Trophoblast cell (in vitro differentiated cells and primary cell): ENCODE results near the gene KLF8.

Source experiments
- DNase-seq, 2 donors: peaks; one replicate each; pipeline ENCODE4 v3.0.0-alpha.2; 2016
- H2AFZ ChIP-seq: 2 replicates; pipeline ENCODE4 v1.6.1; 2013; ENCODE audit warnings: low read length, moderate library complexity, mild to moderate bottlenecking; ENCODE audit not compliant: insufficient read depth, poor library complexity
- H2AK5ac ChIP-seq: 2 replicates; pipeline ENCODE4 v1.6.1; 2013; ENCODE audit warnings: mild to moderate bottlenecking, low read length
- H2BK120ac ChIP-seq: 2 replicates; pipeline ENCODE4 v1.6.1; 2013; ENCODE audit warnings: low read length, mild to moderate bottlenecking, moderate library complexity; ENCODE audit not compliant: insufficient read depth, poor library complexity
- H2BK12ac ChIP-seq: 2 replicates; pipeline ENCODE4 v1.6.1; 2013; ENCODE audit warnings: mild to moderate bottlenecking, low read length, moderate library complexity
- H2BK5ac ChIP-seq: 2 replicates; pipeline ENCODE4 v1.6.1; 2013; ENCODE audit warnings: low read length, low read depth, moderate library complexity, mild to moderate bottlenecking; ENCODE audit not compliant: poor library complexity
- H3K14ac ChIP-seq: 2 replicates; pipeline ENCODE4 v1.6.1; 2013; ENCODE audit warnings: mild to moderate bottlenecking, low read length
- H3K18ac ChIP-seq: 2 replicates; pipeline ENCODE4 v1.6.1; 2013; ENCODE audit warnings: mild to moderate bottlenecking, low read length
- H3K23ac ChIP-seq: 2 replicates; pipeline ENCODE4 v1.6.1; 2013; ENCODE audit warnings: low read length
- H3K27ac ChIP-seq: 2 replicates; pipeline ENCODE4 v1.5.1; 2013; ENCODE audit warnings: low read depth, mild to moderate bottlenecking, inconsistent platforms, low read length, moderate library complexity
- H3K27me3 ChIP-seq: 2 replicates; pipeline ENCODE4 v1.6.1; 2013; ENCODE audit warnings: inconsistent platforms, mild to moderate bottlenecking, low read length, moderate library complexity; ENCODE audit not compliant: insufficient read depth
- H3K36me3 ChIP-seq, 2 experiments: 1 replicate in 1 of 2; 2 replicates in 1 of 2; pipeline ENCODE4 v1.6.1; 2013; ENCODE audit warnings: low read length in 2 of 2, mild to moderate bottlenecking in 2 of 2, moderate library complexity in 1 of 2; ENCODE audit not compliant: insufficient read depth in 2 of 2, control insufficient read depth in 1 of 2
- H3K4ac ChIP-seq: 2 replicates; pipeline ENCODE4 v1.6.1; 2013; ENCODE audit warnings: low read depth, mild to moderate bottlenecking, low read length, moderate library complexity
- H3K4me1 ChIP-seq, 2 experiments: 1 replicate in 1 of 2; 2 replicates in 1 of 2; pipeline ENCODE4 v1.6.1; 2013; ENCODE audit warnings: low read length in 2 of 2, mild to moderate bottlenecking in 2 of 2, moderate library complexity in 1 of 2; ENCODE audit not compliant: insufficient read depth in 2 of 2, control insufficient read depth in 1 of 2
- H3K4me2 ChIP-seq: 2 replicates; pipeline ENCODE4 v1.6.1; 2013; ENCODE audit warnings: inconsistent platforms, mild to moderate bottlenecking, low read length, moderate library complexity
- H3K4me3 ChIP-seq: 2 replicates; pipeline ENCODE4 v1.5.1; 2013; ENCODE audit warnings: mild to moderate bottlenecking, low read depth, low read length, inconsistent platforms
- H3K79me1 ChIP-seq: one replicate; pipeline ENCODE4 v1.6.1; 2013; ENCODE audit warnings: low read length
- H3K79me2 ChIP-seq: 2 replicates; pipeline ENCODE4 v1.6.1; 2013; ENCODE audit warnings: low read length, mild to moderate bottlenecking; ENCODE audit not compliant: control insufficient read depth, insufficient read depth, poor library complexity
- H3K9ac ChIP-seq: 2 replicates; pipeline ENCODE4 v1.6.1; 2013; ENCODE audit warnings: mild to moderate bottlenecking, low read length
- H3K9me3 ChIP-seq: 2 replicates; pipeline ENCODE4 v1.6.1; 2013; ENCODE audit warnings: low read depth, mild to moderate bottlenecking, control low read depth, inconsistent platforms, low read length; ENCODE audit not compliant: insufficient read depth
- H4K12ac ChIP-seq: 2 replicates; pipeline ENCODE4 v1.6.1; 2013; ENCODE audit warnings: low read depth, mild to moderate bottlenecking, low read length, moderate library complexity
- H4K8ac ChIP-seq: 2 replicates; pipeline ENCODE4 v1.6.1; 2013; ENCODE audit warnings: low read depth, mild to moderate bottlenecking, low read length, moderate library complexity
- H4K91ac ChIP-seq: one replicate; pipeline ENCODE4 v1.6.1; 2013; ENCODE audit warnings: low read depth, mild to moderate bottlenecking, low read length, moderate library complexity
- WGBS: extraction: QIAGEN DNeasy Blood & Tissue Kit; methylation state at CpG from one replicate; pipeline ENCODE4 v1.1.7; 2013; ENCODE audit warnings: missing lambda C conversion rate; ENCODE audit not compliant: insufficient read length, insufficient coverage; ENCODE audit errors: extremely low coverage; 5-methylcytosine and 5-hydroxymethylcytosine counted together

KLF8 gene

DNA sequence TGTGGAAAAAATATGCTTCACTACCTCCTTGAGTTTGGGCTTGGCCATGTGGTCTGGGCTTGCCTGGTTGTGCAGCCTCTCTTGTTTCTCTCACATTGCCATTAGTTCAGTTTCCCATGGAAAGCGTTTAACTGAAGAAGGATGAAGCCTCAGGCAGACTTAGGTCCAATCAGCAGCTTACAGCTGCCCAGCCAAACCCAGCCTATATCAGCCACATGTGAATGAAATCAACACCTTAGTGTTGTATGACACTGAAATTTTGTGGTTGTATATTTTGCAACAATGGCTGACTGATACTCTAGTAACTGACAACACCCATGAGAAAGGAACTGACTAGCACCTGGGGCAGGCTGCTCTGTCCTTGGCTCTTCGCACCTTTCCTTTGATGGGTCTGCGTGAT is 81.2 kb downstream of the KLF8 start:
- Histone ChIP-seq H3K27ac (no peak overlapping the region), H2AK5ac (no peak overlapping the region), H3K79me1 (no peaks in the 10 kb centered on the region), H2AFZ (no peak overlapping the region), H3K4me2 (no peak overlapping the region), H3K9ac (no peak overlapping the region), H2BK5ac (no peak overlapping the region), H3K36me3 (peaks cover 4 to 7% of the 10 kb centered on the region in 2 experiments), H3K4ac (no peak overlapping the region), H3K18ac (no peak overlapping the region), H4K8ac (no peak overlapping the region), H3K4me1 (no peaks in the 10 kb centered on the region), H3K4me3 (no peak overlapping the region), H4K12ac (no peak overlapping the region), H4K91ac (no peak overlapping the region), H2BK120ac (no peak overlapping the region), H3K23ac (no peak overlapping the region), H3K9me3 (peaks cover 2% of the 10 kb centered on the region), H3K79me2 (no peaks in the 10 kb centered on the region), H3K27me3 (no peaks in the 10 kb centered on the region), H3K14ac (no peak overlapping the region), H2BK12ac (no peak overlapping the region)
- DNase-seq, result peak in 1 of 2 donors; percentile 4
- WGBS, result no CpG with 5 or more reads among the region's 3 CpGs

DNA sequence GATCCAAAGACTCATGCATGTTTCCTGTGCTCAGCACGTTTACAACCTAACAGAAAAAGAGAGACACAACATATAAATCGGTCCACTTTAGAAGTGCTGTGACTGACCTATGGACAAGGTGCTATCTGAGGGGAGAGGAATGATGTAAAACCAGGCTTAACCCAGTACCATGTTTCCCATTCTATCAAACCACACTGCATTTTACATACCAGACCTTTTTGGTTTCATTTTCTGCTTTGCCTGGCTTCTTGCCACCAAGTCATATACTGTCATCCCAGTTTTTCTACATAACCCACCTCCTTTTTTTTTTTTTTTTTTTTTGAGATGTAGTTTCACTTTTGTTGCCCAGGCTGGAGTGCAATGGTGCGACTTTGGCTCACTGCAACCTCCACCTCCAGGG is 82.2 kb downstream of the KLF8 start:
- no peaks in the 10 kb centered on the region for H3K27me3 ChIP-seq

DNA sequence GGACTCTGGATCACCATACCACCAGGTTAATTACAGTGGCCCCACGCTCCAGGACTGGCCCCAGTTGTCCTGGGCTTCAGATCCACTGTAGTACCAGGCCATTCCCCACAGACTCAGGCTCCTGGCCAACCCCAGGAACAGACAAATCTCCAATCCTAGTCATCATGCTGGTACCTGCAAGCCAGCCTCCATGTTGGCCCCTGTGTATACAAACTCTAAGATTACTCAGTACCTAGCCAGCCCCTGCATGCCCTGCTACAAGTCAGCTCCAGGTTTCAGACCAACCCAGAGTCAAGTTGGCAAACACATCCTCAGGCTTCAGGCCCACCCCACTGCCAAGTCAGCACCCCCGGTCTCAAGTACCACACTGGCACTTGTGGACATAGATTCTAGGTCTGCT is 85.9 kb downstream of the KLF8 start:
- H3K4me2 ChIP-seq, result no peak overlapping the region
- no peaks in the 10 kb centered on the region for H3K4me1 ChIP-seq
- no CpG with 5 or more reads among the region's 2 CpGs for WGBS

More for the DNA sequence above, 82.2 kb downstream of the KLF8 start:
- Histone ChIP-seq H4K8ac (no peak overlapping the region), H3K4me1 (no peaks in the 10 kb centered on the region), H3K14ac (no peak overlapping the region), H3K4me3 (no peak overlapping the region), H2AK5ac (no peak overlapping the region), H3K36me3 (peaks cover 4 to 7% of the 10 kb centered on the region in 2 experiments), H2BK5ac (no peak overlapping the region), H3K4me2 (no peak overlapping the region), H3K9ac (no peak overlapping the region), H4K91ac (no peak overlapping the region), H3K27ac (no peak overlapping the region), H4K12ac (no peak overlapping the region), H3K79me1 (no peaks in the 10 kb centered on the region), H3K79me2 (no peaks in the 10 kb centered on the region), H2AFZ (no peak overlapping the region), H3K4ac (no peak overlapping the region), H3K23ac (no peak overlapping the region), H2BK12ac (no peak overlapping the region), H3K9me3 (peaks cover 9% of the 10 kb centered on the region), H3K18ac (no peak overlapping the region), H2BK120ac (no peak overlapping the region)
- peak; percentile 1 to 38 for DNase-seq
- WGBS, result no CpG with 5 or more reads among the region's 3 CpGs

DNA sequence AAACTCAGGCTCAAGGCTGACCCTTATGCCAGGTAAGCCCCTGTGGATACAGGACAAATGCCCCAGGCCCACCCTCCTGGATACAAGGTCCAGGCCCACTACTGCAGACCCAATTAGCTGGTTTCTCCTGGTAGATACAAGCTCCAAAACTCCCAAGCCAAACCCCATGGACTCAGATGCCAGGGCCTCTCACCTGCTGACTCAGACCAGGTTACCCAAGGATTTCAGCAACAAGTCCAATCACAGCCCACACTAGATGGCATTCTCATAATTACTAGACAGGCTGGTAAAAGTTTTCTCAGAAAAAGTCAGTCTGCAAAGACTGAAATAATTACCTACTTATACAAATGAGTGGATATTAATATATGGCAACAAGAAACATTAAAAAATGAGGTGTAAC is 87.0 kb downstream of the KLF8 start:
- Histone ChIP-seq H2BK12ac (no peak overlapping the region), H3K14ac (no peak overlapping the region), H3K9ac (no peak overlapping the region), H3K23ac (no peak overlapping the region), H3K18ac (no peak overlapping the region), H3K27me3 (no peaks in the 10 kb centered on the region), H3K4me3 (no peak overlapping the region), H3K36me3 (no peaks in the 10 kb centered on the region), H4K8ac (no peak overlapping the region), H2BK5ac (no peak overlapping the region), H3K4me2 (no peak overlapping the region), H2BK120ac (no peak overlapping the region), H3K4me1 (no peaks in the 10 kb centered on the region), H2AK5ac (no peak overlapping the region), H3K4ac (no peak overlapping the region), H2AFZ (no peak overlapping the region), H3K9me3 (peaks cover 9% of the 10 kb centered on the region), H3K79me2 (no peaks in the 10 kb centered on the region), H3K27ac (no peak overlapping the region), H3K79me1 (no peaks in the 10 kb centered on the region), H4K91ac (no peak overlapping the region), H4K12ac (no peak overlapping the region)
- DNase-seq, result no peak

More for the DNA sequence above, 85.9 kb downstream of the KLF8 start:
- no peaks in the 10 kb centered on the region for H3K36me3 ChIP-seq
- no peak overlapping the region for H4K8ac ChIP-seq
- H3K27me3 ChIP-seq, result no peaks in the 10 kb centered on the region
- H3K4ac ChIP-seq, result no peak overlapping the region
- no peak overlapping the region for H3K23ac ChIP-seq
- H3K14ac ChIP-seq, result no peak overlapping the region
- no peak overlapping the region for H3K4me3 ChIP-seq
- H2BK5ac ChIP-seq, result no peak overlapping the region
- H3K79me1 ChIP-seq, result no peaks in the 10 kb centered on the region
- H4K12ac ChIP-seq, result no peak overlapping the region
- no peak overlapping the region for H2AK5ac ChIP-seq
- no peak overlapping the region for H2BK120ac ChIP-seq
- H4K91ac ChIP-seq, result no peak overlapping the region
- H3K18ac ChIP-seq, result no peak overlapping the region
- no peak overlapping the region for H2BK12ac ChIP-seq
- H3K9ac ChIP-seq, result no peak overlapping the region
- H3K9me3 ChIP-seq, result peaks cover 9% of the 10 kb centered on the region
- no peak overlapping the region for H2AFZ ChIP-seq
- H3K27ac ChIP-seq, result no peak overlapping the region
- peak; percentile 29 to 55 for DNase-seq
- H3K79me2 ChIP-seq, result no peaks in the 10 kb centered on the region
